Activated CD4-positive, alpha-beta T cell treated with anti-CD3 and anti-CD28 coated beads for 48 hours (primary cell): ENCODE data around the gene PRIMA1.

Experiments used
- DNase-seq: peaks from one replicate; pipeline ENCODE4 v3.0.0-alpha.2; 2020

PRIMA1 gene

GRCh38 chr14:93708311-93708734 lies 80.0 kb downstream of the PRIMA1 start:
- no peak for DNase-seq

- no peak for DNase-seq
These were observed 80.8 kb downstream of the PRIMA1 start for GRCh38 chr14:93707475-93707874.

GRCh38 chr14:93706360-93706955 lies 81.8 kb downstream of the PRIMA1 start:
- no peak for DNase-seq

GRCh38 chr14:93705513-93706156 lies 82.7 kb downstream of the PRIMA1 start:
- DNase-seq: no peak

- no peak for DNase-seq
These were observed 84.3 kb downstream of the PRIMA1 start for GRCh38 chr14:93703941-93704340.

GRCh38 chr14:93702946-93703345 lies 85.3 kb downstream of the PRIMA1 start:
- no peak for DNase-seq

GRCh38 chr14:93701562-93701961 lies 86.7 kb downstream of the PRIMA1 start:
- DNase-seq: no peak

GRCh38 chr14:93700928-93701327 lies 87.4 kb downstream of the PRIMA1 start:
- DNase-seq: no peak

GRCh38 chr14:93693914-93694313 lies 94.4 kb downstream of the PRIMA1 start:
- DNase-seq: no peak

- DNase-seq: no peak
These were observed 97.1 kb downstream of the PRIMA1 start for GRCh38 chr14:93691042-93691780.

- no peak for DNase-seq
These were observed 98.1 kb downstream of the PRIMA1 start for GRCh38 chr14:93690146-93690545.

- no peak for DNase-seq
These were observed 99.5 kb downstream of the PRIMA1 start for GRCh38 chr14:93688820-93689219.

GRCh38 chr14:93688239-93688666 lies 100.0 kb downstream of the PRIMA1 start:
- no peak for DNase-seq

GRCh38 chr14:93686268-93686667 lies 102.0 kb downstream of the PRIMA1 start:
- DNase-seq: no peak

GRCh38 chr14:93685121-93685895 lies 103.0 kb downstream of the PRIMA1 start:
- DNase-seq: no peak

- no peak for DNase-seq
These were observed 105.1 kb downstream of the PRIMA1 start for GRCh38 chr14:93683226-93683625.

- no peak for DNase-seq
These were observed 105.8 kb downstream of the PRIMA1 start for GRCh38 chr14:93682459-93682858.

- no peak for DNase-seq
These were observed 111.8 kb downstream of the PRIMA1 start for GRCh38 chr14:93676416-93676958.

GRCh38 chr14:93675651-93676050 lies 112.6 kb downstream of the PRIMA1 start:
- no peak for DNase-seq

- DNase-seq: no peak
These were observed 113.9 kb downstream of the PRIMA1 start for GRCh38 chr14:93674343-93674742.

- DNase-seq: no peak
These were observed 118.7 kb downstream of the PRIMA1 start for GRCh38 chr14:93669632-93670031.
